ENCODE measurements around the gene USP48. TPM values are rescaled to one million over a fixed set of nuclear protein-coding genes. Genes with fewer than 3 reads are reported as not detected.
A peak's percentile ranks its signal among the peaks of the same experiment; 100 is the strongest.
"Not testable (repeated sequence)": the region's sequence is repeated elsewhere in the genome, so short reads cannot be mapped to it uniquely, and the experiment has no call there.

USP48 gene
- total and polyA plus RNA-seq, 2 of the 13 experiments (the other 11 are each of a cell fraction or from before 2014, with no cell fraction given) = 30.4 to 30.7 TPM

GRCh38 chr1:21785764-21786163 lies 2.8 kb upstream of the USP48 start:
- H3K4me2 ChIP-seq (ENCODE audit: low read depth, low read length); intact Hi-C loops (cut with micrococcal nuclease; ENCODE audit: unreplicated experiment); H3K27ac ChIP-seq (ENCODE audit: extremely low read length, insufficient read depth, low read length); CTCF ChIA-PET (ENCODE audit: low intra/inter-chr PET ratio, low total read pairs); H3K4me3 ChIP-seq (replicated peaks in 1 of 3; ENCODE audit: insufficient read depth in 1 of 3, low read depth in 2 of 3, low read length in 3 of 3); ATAC-seq; in situ Hi-C loops (cut with HindIII; ENCODE audit: extremely low pct_ligation_motif_present, low pct_unique_long_range_greater_than_20kb); H4K20me1 ChIP-seq (ENCODE audit: insufficient read depth, low read length); H3K9ac ChIP-seq (ENCODE audit: insufficient read depth, low read depth, low read length); H3K27me3 ChIP-seq (ENCODE audit: control insufficient read depth in 1 of 2, insufficient read depth in 2 of 2, low read length in 2 of 2); POLR2A ChIA-PET; BruUV-seq (replicated peaks); DNase-seq (ENCODE audit: low spot score); H2AFZ ChIP-seq (ENCODE audit: low read length); H3K36me3 ChIP-seq (replicated peaks in 1 of 2; ENCODE audit: control insufficient read depth in 1 of 2, insufficient read depth in 2 of 2, low read length in 2 of 2); H3K9me3 ChIP-seq (ENCODE audit: low read length); FAIRE-seq: not testable (repeated sequence)
- Histone ChIP-seq H3K4me1 (ENCODE audit: insufficient read depth, low read length) (peaks cover 44% of the 10 kb centered on the region), H3K79me2 (ENCODE audit: insufficient read depth, low read length) (peaks cover 17% of the 10 kb centered on the region)
- WGBS (ENCODE audit: low lambda C conversion rate) = 80% methylated on average over 5 of the region's 9 CpGs

GRCh38 chr1:21783679-21784603 lies 992 bp upstream of the USP48 start:
- Histone ChIP-seq H3K4me1 (ENCODE audit: insufficient read depth, low read length) (peaks cover 41% of the 10 kb centered on the region), H3K9ac (ENCODE audit: insufficient read depth, low read depth, low read length) (peak overlapping the region; percentile 99), H3K9me3 (ENCODE audit: low read length) (no peaks in the 10 kb centered on the region), H2AFZ (ENCODE audit: low read length) (no peak overlapping the region), H4K20me1 (ENCODE audit: insufficient read depth, low read length) (peaks cover 6% of the 10 kb centered on the region; the same call in 1 of the 2 replicates), H3K4me3 (replicated peaks in 1 of 3; ENCODE audit: insufficient read depth in 1 of 3, low read depth in 2 of 3, low read length in 3 of 3) (peak overlapping the region; percentile 72 to 97 (median 80)), H3K4me2 (ENCODE audit: low read depth, low read length) (peak overlapping the region; percentile 88), H3K27me3 (ENCODE audit: control insufficient read depth in 1 of 2, insufficient read depth in 2 of 2, low read length in 2 of 2) (no peaks in the 10 kb centered on the region; a peak in 1 of 5 replicates), H3K36me3 (replicated peaks in 1 of 2; ENCODE audit: control insufficient read depth in 1 of 2, insufficient read depth in 2 of 2, low read length in 2 of 2) (no peaks in the 10 kb centered on the region), H3K27ac (ENCODE audit: extremely low read length, insufficient read depth, low read length) (peak overlapping the region; percentile 99), H3K79me2 (ENCODE audit: insufficient read depth, low read length) (peaks cover 33% of the 10 kb centered on the region)
- DNase-seq (ENCODE audit: low spot score) = peak; percentile 97
- peak; percentile 93 for ATAC-seq
- intact Hi-C loops (cut with micrococcal nuclease; ENCODE audit: unreplicated experiment) = loop anchor here (5.0 kb wide), 1 partner anchor 552 kb away; no protein-coding TSS in a partner anchor
- peak; percentile 99 for FAIRE-seq
- CTCF ChIA-PET (ENCODE audit: low intra/inter-chr PET ratio, low total read pairs) = no interaction called here
- WGBS (ENCODE audit: low lambda C conversion rate) = 53% methylated on average over 20 of the region's 32 CpGs
- in situ Hi-C loops (cut with HindIII; ENCODE audit: extremely low pct_ligation_motif_present, low pct_unique_long_range_greater_than_20kb) = no loop called here
- POLR2A ChIA-PET = interaction anchor here (0.9 to 1.2 kb wide), 2 partner anchors 77 to 268 kb away, joined by 3 read pairs; partner anchors contain the start of gene CDC42
- BruUV-seq (replicated peaks) = no TSS peak
- TF ChIP-seq JUNB (CRISPR knock-in tag; IDR thresholded peaks at IDR 0.05; ENCODE audit: borderline replicate concordance) (no peak), ZNF143 (CRISPR knock-in tag; IDR thresholded peaks at IDR 0.05) (no peak), NR2F1 (CRISPR knock-in tag; IDR thresholded peaks at IDR 0.05) (peak; percentile 24 to 49; a peak in 2 of 4 replicates), HNF4G (IDR thresholded peaks at IDR 0.05; ENCODE audit: borderline replicate concordance, low read depth, low read length) (peak; percentile 10; the same call in 1 of the 2 replicates), HNF4G (CRISPR knock-in tag; IDR thresholded peaks at IDR 0.05; ENCODE audit: borderline replicate concordance, low read depth) (0 out of 2 replicates have a peak, but pooled peaks have one; percentile 29), U2AF1 (optimal IDR thresholded peaks at IDR 0.05; ENCODE audit: low read depth, low read length) (no peak), ATF1 (CRISPR knock-in tag; IDR thresholded peaks at IDR 0.05) (peak; percentile 29; the same call in 1 of the 2 replicates), CHD4 (IDR thresholded peaks at IDR 0.05; ENCODE audit: borderline replicate concordance, low read length) (peak; percentile 96), THAP9 (CRISPR knock-in tag; IDR thresholded peaks at IDR 0.05; ENCODE audit: borderline replicate concordance) (0 out of 2 replicates have a peak, but pooled peaks have one; percentile 13), PATZ1 (CRISPR knock-in tag; IDR thresholded peaks at IDR 0.05) (peak; percentile 81), PAWR (CRISPR knock-in tag; IDR thresholded peaks at IDR 0.05; ENCODE audit: borderline replicate concordance) (0 out of 2 replicates have a peak, but pooled peaks have one; percentile 24)
